Heart left ventricle (tissue), 13 donors: ENCODE measurements around the gene RAD51B.

Experiments
- CTCF ChIP-seq, 12 donors: fragments of 200-600 bp; sonication (generic) in 4 of 12; IDR thresholded peaks; one replicate each; pipeline versions ENCODE4 v1.5.0 to v1.8.0; 2018 to 2022; ENCODE audit warnings: antibody characterized with exemption in 12 of 12, mild to moderate bottlenecking in 5 of 12
- POLR2A ChIP-seq, 2 donors: fragments of 450-650 bp; IDR thresholded peaks; one replicate each; pipeline ENCODE4 v1.6.1; 2017; ENCODE audit warnings: antibody characterized with exemption in 2 of 2, mild to moderate bottlenecking in 2 of 2, moderate library complexity in 2 of 2
- donor health status: ischemic (EF 13 %, LVEDD 7.1; RV severe dilation, severe dysfunction).
- donor health status: DM: no; HTN: yes; CAD: no.
- donor health status: DM: no; HTN: no; CAD: no.
- donor health status: ischemic (EF 25% LVEDD 6.9; RV normal size, moderate dysfunction).
- donor health status: ischemic (EF 25% LVEDD 5.7; RV mildly dilated, moderate dysfunction).
- donor health status: ischemic (EF 35%, LVEDD 5.7; RV mildly dilated, moderate dysfunction).
- donor health status: nonischemic (EF 11% LVEDD 7.7; RV severe dilation, severe dysfunction).
- donor health status: DM: yes; HTN: yes; CAD: no.
- donor health status: PGD.
- donor health status: ischemic (EF 29% LVEDD 5.4; RV normal size, mild dysfunction).
- donor health status: nonischemic (EF 23%, LVEDD 6.1; RV moderate dilation, normal function).

DNA sequence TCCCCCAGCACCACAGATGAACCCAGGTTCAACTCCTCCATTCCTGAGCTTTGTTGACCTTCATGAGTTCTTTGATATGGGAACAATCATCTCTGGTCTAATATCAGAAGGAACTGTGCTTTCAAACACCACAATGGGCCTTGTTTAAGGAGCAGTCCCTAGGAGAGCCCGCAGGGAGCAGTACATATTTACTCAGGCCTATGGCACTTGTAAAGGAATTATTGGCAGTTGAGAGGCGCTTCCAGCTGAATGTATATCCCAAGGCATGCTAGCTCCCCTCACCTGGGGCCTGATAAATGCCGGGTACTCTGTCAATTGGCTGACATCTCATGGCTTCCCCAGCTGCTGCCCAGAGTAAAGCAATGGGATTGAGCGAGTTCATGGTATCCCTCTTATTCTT lies 897.1 kb downstream of the RAD51B start:
- TF ChIP-seq CTCF (IDR thresholded peaks at IDR 0.05): no peak
- TF ChIP-seq POLR2A (IDR thresholded peaks at IDR 0.05): no peak
